DMS79 (cell line): ENCODE results near the gene LRP10.
A peak's percentile ranks its signal among the peaks of the same experiment; 100 is the strongest.
"Not testable (repeated sequence)": the region's sequence is repeated elsewhere in the genome, so short reads cannot be mapped to it uniquely, and the experiment has no call there.

Experiments used
- DNase-seq: peaks from one replicate; lab custom pipeline; 2025; lab: John Stamatoyannopoulos, UW

Gene LRP10

DNA sequence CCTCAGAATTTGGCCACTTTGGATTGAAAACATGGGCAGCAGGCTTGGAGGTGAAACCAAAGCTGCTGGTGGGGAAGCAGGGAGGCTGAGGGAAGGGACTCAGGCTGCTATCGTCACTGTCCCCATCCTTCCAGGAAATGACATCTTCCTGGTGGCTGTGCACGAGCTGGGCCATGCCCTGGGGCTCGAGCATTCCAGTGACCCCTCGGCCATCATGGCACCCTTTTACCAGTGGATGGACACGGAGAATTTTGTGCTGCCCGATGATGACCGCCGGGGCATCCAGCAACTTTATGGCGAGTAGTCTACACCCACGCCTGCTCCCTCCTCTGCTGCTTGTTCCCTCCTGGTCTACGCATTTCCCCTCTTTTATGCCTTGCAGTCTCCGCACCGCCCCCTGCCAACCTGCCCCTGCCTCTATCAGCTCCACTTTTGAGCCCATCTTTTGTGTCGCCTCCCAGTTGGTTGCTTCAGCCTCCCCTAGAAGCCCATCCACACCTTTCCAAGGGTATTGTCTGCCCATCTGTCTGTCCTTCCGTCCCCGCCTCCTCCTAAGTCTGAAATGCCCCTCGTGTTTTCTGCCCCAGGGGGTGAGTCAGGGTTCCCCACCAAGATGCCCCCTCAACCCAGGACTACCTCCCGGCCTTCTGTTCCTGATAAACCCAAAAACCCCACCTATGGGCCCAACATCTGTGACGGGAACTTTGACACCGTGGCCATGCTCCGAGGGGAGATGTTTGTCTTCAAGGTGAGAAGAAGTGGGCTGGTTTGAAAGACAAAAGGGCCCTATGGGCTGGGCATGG lies 28.2 kb upstream of the LRP10 start:
- no peak for DNase-seq

DNA sequence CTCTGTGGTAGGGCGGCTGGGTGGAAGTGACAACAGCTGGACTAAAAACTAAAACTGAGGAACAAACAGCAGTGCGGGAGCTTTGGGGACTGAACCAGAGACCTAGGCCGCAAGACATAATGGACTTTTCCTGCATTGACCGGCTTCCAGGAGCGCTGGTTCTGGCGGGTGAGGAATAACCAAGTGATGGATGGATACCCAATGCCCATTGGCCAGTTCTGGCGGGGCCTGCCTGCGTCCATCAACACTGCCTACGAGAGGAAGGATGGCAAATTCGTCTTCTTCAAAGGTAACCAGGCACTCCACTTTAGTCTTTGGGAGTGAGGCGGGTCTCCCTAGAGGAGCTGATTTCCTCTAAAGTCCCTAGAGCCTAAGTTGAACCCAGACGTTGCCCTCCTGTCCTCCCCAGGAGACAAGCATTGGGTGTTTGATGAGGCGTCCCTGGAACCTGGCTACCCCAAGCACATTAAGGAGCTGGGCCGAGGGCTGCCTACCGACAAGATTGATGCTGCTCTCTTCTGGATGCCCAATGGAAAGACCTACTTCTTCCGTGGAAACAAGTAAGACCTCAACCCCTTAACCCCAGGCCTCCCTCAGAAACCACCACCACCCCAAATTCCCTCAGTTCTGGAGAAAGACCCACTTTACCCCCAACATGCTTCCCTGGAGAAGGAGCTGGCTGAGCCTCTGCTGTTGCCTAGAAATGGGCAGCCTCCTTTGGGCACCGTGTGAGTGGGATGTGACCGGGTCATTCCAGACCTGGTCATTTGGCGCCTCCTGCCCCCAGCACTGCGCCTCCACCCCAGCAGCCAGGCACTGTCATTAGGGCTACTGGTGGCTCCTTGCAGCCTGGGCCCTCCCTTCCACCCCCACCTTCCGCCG lies 27.1 kb upstream of the LRP10 start:
- no peak for DNase-seq

DNA sequence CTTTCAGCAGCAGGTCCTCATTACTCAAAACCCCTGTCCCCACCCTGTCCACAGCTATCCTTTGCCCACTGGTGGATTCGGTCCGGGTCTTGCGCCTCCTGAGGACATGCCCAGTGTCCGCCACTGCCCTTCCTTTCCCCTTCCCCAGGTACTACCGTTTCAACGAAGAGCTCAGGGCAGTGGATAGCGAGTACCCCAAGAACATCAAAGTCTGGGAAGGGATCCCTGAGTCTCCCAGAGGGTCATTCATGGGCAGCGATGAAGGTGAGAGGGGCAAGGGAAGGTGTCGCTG lies 26.5 kb upstream of the LRP10 start:
- DNase-seq = no peak

DNA sequence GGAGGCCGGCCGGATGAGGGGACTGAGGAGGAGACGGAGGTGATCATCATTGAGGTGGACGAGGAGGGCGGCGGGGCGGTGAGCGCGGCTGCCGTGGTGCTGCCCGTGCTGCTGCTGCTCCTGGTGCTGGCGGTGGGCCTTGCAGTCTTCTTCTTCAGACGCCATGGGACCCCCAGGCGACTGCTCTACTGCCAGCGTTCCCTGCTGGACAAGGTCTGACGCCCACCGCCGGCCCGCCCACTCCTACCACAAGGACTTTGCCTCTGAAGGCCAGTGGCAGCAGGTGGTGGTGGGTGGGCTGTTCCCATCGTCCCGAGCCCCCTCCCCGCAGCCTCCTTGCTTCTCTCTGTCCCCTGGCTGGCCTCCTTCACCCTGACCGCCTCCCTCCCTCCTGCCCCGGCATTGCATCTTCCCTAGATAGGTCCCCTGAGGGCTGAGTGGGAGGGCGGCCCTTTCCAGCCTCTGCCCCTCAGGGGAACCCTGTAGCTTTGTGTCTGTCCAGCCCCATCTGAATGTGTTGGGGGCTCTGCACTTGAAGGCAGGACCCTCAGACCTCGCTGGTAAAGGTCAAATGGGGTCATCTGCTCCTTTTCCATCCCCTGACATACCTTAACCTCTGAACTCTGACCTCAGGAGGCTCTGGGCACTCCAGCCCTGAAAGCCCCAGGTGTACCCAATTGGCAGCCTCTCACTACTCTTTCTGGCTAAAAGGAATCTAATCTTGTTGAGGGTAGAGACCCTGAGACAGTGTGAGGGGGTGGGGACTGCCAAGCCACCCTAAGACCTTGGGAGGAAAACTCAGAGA lies 25.5 kb upstream of the LRP10 start:
- no peak for DNase-seq

DNA sequence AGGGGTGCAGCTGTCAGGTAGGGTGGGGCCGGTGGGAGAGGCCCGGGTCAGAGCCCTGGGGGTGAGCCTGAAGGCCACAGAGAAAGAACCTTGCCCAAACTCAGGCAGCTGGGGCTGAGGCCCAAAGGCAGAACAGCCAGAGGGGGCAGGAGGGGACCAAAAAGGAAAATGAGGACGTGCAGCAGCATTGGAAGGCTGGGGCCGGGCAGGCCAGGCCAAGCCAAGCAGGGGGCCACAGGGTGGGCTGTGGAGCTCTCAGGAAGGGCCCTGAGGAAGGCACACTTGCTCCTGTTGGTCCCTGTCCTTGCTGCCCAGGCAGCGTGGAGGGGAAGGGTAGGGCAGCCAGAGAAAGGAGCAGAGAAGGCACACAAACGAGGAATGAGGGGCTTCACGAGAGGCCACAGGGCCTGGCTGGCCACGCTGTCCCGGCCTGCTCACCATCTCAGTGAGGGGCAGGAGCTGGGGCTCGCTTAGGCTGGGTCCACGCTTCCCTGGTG lies 24.7 kb upstream of the LRP10 start:
- DNase-seq = no peak

DNA sequence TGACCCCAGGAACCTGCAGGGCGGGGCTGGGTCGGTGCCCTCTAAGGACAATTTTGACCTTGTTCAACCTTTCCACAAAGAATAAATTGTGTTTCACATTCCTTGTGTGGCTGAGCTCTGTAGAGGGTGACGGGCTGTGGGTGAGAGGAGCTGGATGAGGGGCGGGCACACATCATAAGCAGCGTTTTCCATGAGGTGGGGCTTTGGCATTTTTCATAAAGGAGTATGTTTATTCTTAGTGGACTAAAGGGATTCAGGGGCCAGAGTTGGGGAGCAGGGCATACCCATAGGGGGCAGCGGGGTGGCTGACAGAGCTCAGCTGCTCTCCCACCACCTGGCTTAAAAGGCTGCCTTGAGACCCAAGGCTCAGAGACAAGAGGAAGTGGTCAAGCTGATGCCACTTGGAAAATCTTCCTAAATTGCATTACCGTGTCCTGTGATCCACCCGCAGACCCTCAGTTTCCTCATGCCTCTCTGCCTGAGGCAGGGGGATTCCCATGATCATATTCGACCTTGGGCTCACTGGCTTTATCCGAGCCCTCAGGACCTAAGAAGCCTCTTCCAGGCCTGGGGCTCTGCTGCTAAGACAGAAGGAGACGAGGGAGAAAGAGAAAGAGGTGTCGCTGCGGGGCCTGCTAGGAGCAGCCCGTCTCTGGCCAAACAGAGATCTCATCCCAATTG lies 23.7 kb upstream of the LRP10 start:
- no peak for DNase-seq

DNA sequence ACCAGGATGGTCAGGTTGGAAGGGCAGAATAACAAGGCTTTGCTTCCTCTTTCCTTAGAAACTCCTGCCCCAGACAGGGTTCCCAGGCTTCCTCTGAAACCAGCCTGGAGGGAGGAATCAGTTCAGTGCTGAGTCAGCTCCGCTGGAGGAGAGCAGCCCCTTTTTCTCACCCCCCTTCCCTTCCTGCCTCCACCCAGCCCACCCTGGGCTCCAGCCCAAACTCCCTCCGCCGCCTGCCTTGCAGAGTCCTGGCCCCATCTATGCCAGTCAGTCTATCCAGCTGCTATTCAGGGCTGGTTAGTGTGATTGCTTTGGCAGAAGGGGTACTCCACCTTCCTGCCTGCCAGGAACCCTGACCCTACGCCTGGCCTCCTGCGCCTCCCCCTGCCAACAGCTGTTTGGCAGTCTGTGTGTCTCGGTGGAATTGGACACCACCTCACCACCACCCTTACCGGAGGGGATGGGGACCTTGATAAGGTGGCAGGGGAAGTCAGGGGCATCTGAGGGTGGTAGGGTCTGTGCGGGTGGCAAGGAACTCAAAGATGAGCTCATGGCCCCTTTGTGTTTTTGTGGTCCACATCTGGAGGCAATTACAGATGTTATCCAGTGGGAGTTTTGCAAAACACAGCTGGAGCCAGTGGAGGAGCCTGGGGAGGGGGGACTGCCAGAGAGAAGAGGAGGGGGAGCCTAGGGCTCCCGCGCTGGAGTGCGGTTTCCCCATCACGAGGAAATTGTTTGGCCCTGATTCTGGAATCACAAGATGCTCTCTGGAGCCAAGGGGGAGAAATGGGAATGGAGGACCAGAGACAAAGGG lies 23.0 kb upstream of the LRP10 start:
- peak; percentile 55 for DNase-seq

DNA sequence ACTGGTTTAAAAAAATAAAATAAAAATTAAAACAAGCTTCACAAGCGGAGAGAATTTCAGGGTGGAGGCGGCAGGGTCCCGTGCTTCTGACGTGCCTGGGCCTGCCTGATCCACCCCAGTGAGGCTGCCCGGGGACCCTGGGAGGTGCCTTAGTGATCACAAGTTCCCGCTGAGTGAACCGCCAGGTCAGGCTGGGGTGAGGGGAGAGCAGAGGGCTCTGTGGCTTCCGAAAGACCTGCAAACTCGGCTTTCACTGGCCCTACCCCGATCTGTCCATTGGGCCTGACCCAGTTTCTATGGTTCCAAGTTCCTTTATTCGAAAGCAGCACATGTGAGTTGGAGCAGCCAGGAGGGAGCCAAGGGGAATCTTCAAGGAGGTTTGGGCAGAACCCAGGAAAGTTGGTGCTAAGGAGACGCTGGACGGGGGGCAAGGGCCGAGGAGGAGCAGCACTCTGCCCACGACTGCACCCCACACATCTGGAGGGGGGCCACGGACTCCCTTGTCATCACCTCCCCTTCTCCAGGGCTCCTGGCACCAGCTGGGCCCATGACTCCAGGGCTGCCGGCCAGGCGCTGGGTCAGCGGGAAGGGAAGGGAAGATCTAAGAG lies 22.2 kb upstream of the LRP10 start:
- no peak for DNase-seq

DNA sequence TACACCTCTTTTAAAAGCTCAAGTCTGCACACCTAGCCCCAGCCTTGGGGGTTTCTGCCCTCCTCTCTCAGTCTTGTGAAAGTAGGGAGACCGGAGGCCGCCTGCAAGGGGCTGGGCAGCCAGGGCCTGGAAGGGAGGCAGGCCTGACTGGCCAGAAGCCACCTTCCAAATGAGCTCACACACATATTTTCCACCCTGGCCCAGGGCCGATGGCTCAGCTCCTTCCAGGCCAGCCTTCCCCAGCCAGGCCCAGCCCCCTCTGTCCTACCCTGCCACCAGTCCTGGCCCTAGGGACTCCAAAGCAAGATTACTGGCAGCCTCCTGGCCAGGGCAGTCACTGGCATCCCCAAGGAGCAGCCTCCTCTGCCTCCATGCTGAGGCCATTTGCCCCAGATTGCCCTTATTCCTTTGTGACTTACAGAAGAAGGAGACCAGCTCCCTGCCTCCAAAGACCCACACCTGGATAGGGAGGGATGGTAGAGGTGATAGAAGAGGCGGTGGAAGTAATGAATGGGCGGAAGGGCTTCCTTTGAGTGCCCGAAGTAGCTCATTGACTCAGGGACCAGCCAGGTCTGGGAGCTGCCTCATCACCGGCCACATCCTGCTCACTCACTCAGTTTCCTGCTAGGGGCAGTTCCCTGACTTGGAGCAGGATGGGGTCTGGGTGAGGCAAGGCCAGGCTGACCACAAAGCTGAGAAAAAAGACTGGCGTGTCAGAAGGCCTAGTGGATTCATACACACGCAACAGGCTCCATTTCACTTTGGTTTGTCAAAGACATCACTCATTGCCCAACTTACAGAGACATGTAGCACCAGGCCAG lies 20.4 kb upstream of the LRP10 start:
- DNase-seq = no peak

DNA sequence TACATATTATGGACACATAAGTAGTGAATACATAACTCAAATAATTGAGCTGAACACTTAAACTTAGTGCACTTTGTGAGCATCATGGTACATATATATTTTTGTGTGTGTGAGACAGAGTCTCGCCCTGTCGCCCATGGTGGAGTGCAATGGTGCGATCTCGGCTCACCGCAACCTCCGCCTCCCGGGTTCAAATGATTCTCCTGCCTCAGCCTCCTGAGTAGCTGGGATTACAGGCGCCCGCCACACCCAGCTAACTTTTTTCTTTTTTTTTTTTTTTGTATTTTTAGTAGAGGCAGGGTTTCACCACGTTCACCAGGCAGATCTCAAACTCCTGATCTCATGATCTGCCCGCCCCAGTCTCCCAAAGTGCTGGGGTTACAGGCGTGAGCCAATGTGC lies 19.4 kb upstream of the LRP10 start:
- DNase-seq = not testable (repeated sequence)

DNA sequence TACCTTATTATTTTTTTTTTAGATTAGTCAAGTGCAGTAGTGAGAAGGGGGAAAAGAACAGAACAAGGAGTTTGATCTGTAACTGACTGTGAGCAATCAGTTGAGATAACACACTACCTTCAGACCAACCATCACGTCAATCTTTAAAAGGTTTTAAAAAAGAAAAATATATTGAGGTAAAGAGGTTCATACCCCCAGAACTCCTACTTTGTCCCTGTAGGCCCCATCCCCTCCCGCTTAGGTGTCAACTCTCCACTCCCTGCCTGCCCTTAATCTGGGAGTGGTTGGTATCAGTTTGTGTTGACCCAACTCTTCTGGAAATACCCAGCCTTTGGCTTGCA lies 19.0 kb upstream of the LRP10 start:
- DNase-seq = no peak

DNA sequence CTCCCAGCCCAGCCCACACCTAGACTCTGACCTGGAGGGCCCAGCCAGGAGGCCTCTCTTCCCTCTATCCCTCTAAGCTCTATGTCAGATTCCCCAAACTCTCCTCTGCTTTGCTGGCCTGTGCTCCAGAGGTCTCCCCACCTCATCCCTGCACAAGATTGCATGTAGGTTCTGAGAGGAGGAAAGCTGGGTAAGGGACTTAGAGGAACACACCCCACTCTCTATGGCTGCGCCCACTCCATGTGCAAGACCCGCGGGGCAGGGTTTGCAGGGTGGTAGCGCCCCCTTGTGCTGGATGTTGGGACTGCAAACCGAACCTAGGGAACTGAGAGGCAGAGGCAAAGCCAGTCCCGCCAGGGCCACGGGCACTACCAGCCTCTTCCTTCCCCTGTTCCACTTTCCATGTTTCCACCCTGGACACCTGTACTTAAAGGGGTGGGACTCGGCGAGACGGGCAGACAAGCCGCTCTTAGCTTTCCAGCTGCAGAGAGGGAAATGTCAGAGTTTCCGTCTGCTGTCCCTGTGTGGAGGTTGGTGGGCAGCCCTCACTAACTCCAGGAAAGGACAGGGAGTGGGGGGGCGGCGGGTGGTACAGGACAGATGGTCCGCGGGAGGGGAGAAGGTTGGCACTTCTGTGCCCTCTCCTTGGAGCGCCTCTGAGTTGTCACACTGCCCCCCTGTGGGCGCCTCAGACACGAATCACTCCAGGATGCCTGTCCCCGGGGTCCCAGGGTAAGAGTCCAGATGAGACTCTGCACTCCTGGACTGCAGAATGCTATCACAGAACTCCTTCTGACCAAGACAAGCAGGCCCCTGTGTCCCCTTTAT lies 18.4 kb upstream of the LRP10 start:
- peak; percentile 67 for DNase-seq

DNA sequence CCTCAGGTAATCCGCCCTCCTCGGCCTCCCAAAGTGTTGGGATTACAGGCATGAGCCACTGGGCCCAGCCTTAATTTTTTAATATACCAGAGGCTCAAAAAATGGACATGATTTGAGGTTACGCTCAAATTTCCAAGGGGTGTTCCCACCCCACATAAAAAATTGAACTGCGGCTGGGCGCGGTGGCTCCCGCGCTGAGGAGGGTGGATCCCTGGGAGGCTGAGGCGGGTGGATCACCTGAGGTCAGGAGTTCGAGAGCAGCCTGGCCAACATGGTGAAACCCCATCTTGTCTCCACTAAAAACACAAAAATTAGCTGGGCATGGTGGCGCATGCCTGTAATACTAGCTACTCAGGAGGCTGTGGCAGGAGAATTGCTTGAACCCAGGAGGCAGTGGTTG lies 17.2 kb upstream of the LRP10 start:
- not testable (repeated sequence) for DNase-seq

DNA sequence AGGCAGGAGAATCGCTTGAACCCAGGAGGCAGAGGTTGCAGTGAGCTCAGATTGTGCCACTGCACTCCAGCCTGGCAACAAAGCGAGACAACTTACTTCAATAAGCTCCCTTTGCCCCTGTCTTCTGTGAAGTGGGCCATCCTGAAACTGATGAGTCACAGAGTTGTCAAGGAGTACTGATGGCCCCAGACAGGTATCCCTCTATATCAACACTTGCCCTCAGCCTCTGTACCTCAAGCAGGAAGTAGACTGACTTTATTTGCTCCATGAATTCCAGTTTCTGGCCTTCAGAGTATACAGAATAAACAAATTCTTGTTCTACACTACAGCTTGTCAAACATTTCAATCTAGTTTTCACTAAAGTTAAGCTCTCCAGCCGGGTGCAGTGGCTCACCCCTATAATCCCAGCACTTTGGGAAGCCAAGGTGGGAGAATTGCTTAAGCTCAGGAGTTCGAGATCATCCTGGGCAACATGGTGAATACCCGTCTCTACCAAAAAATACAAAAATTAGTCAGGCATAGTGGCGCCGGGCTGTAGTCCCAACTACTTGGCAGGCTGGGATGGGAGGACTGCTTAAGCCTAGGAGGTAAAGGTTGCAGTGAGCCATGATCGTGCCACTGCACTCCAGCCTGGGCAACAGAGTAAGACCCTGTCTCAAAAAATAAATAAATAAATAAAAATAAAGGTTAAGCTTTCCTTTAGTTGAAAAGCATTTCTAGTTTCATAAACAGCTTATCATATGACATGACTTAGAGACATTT lies 16.4 kb upstream of the LRP10 start:
- DNase-seq = no peak

DNA sequence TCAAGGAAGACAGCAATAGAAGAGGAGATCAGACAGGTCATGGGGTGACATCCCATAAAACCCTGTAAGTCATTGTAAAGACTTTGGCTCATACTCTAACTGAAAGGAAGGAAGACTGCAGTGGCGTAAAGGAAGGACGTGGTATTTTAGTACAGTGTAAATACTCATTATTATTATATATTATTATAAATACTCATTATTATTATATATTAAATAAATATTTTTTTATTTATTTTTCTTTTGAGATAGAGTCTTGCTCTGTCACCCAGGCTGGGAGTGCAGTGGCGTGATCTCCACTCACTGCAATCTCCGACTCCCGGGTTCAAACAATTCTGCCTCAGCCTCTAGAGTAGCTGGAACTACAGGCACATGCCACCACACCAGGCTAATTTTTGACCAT lies 15.1 kb upstream of the LRP10 start:
- DNase-seq = no peak

DNA sequence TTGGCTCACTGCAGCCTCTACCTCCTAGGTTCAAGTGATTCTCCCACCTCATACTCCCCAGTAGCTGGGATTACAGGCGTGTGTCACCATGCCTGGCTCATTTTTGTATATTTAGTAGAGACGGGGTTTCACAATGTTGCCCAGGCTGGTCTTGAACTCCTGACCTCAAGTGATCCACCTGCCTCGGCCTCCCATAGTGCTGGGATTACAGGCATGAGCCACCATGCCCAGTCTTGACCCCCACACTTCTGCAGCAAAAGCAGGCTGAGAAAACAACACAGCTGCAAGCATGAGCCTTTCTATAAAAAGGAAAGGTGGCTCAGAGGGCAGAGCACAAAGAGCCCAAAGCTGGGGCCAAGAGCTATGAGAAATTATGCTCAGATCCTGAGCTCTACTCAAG lies 11.2 kb upstream of the LRP10 start:
- not testable (repeated sequence) for DNase-seq

DNA sequence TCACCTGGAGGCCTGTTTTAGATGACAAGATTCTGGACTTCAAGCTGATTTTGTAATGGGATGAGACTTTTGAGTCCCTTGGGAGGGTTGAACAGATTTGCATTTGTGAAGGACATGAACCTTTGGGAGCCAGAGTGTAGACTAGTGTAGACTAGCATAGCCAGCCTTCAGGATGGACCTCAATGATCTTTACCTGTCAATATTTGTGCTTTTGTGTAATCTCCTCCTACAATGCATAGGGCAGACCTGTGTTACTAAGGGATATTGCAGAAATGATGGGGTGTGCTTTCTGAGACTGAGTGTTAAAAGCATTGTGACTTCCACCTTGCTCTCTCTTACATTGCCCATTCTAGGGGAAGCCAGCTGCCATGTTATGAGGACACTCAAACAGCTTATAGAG lies 9.9 kb upstream of the LRP10 start:
- no peak for DNase-seq

DNA sequence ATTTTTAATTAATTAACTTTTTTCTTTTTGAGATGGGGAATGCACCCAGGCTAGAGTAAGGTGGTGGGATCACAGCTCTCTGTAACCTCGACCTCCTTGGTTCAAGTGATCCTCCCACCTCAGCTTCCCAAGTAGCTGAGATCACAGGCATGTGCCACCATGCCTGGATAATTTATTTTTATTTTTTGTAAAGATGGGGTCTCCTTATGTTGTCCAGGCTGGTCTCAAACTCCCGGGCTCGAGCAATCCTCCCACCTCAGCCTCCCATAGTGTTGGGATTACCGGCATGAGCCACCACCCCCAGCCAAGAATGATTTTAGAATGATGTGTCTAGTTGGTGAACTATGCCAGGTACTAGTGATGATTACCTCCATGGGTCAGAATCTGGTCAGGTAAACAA lies 6.6 kb upstream of the LRP10 start:
- DNase-seq = no peak
